H9 (cell line): Measurements from ENCODE around the gene ANKRD53. TPM values are rescaled to one million over a fixed set of nuclear protein-coding genes. Genes with fewer than 3 reads are reported as not detected.
A peak's percentile ranks its signal among the peaks of the same experiment; 100 is the strongest.

ENCODE experiments used
- DNase-seq: peaks from one replicate; pipeline ENCODE4 v3.0.0-alpha.2; 2017
- H2AFZ ChIP-seq: one replicate; pipeline ENCODE4 v1.6.1; 2013; ENCODE audit warnings: mild to moderate bottlenecking, low read length, control low read depth, moderate library complexity
- H2AK5ac ChIP-seq: 2 replicates; pipeline ENCODE4 v1.6.1; 2013; ENCODE audit warnings: low read length, control low read depth, mixed read lengths; ENCODE audit not compliant: insufficient read length
- H2BK120ac ChIP-seq: one replicate; pipeline ENCODE4 v1.6.1; 2013; ENCODE audit warnings: low read depth, mild to moderate bottlenecking, low read length, control low read depth, inconsistent platforms; ENCODE audit not compliant: poor library complexity, severe bottlenecking
- H2BK12ac ChIP-seq: 2 replicates; pipeline ENCODE4 v1.6.1; 2013; ENCODE audit warnings: low read length, control low read depth, mixed read lengths, low read depth; ENCODE audit not compliant: insufficient read length
- H2BK15ac ChIP-seq: 2 replicates; pipeline ENCODE4 v1.6.1; 2013; ENCODE audit warnings: low read depth, low read length, control low read depth
- H2BK20ac ChIP-seq: one replicate; pipeline ENCODE4 v1.6.1; 2013; ENCODE audit warnings: low read depth, mild to moderate bottlenecking, low read length, control low read depth, inconsistent platforms; ENCODE audit not compliant: poor library complexity, severe bottlenecking
- H2BK5ac ChIP-seq: 2 replicates; pipeline ENCODE4 v1.6.1; 2013; ENCODE audit warnings: low read length, control low read depth, mixed read lengths; ENCODE audit not compliant: insufficient read length
- H3K14ac ChIP-seq: 2 replicates; pipeline ENCODE4 v1.6.1; 2013; ENCODE audit warnings: low read length, control low read depth; ENCODE audit not compliant: insufficient read depth
- H3K18ac ChIP-seq: 2 replicates; pipeline ENCODE4 v1.6.1; 2013; ENCODE audit warnings: low read depth, mild to moderate bottlenecking, mixed read lengths, low read length, control low read depth; ENCODE audit not compliant: insufficient read length
- H3K23ac ChIP-seq: 2 replicates; pipeline ENCODE4 v1.6.1; 2013; ENCODE audit warnings: low read length, control low read depth, mixed read lengths, low read depth; ENCODE audit not compliant: insufficient read length
- H3K23me2 ChIP-seq: 2 replicates; pipeline ENCODE4 v1.6.1; 2013; ENCODE audit warnings: low read depth, mild to moderate bottlenecking, mixed read lengths, low read length, control low read depth; ENCODE audit not compliant: insufficient read length, poor library complexity, severe bottlenecking
- H3K27ac ChIP-seq: 2 replicates; pipeline ENCODE4 v1.5.1; 2013; ENCODE audit warnings: low read length, control low read depth, mixed read lengths, low read depth; ENCODE audit not compliant: insufficient read length
- H3K27me3 ChIP-seq: 2 replicates; pipeline ENCODE4 v1.6.1; 2013; ENCODE audit warnings: low read length, control low read depth, inconsistent platforms; ENCODE audit not compliant: insufficient read depth
- H3K4ac ChIP-seq: 2 replicates; pipeline ENCODE4 v1.6.1; 2013; ENCODE audit warnings: low read depth, mild to moderate bottlenecking, control low read depth, inconsistent platforms, low read length, moderate library complexity
- H3K4me1 ChIP-seq: 2 replicates; pipeline ENCODE4 v1.6.1; 2013; ENCODE audit warnings: low read length, control low read depth, inconsistent platforms; ENCODE audit not compliant: insufficient read depth
- H3K4me2 ChIP-seq: 2 replicates; pipeline ENCODE4 v1.6.1; 2013; ENCODE audit warnings: low read length, control low read depth, mixed read lengths; ENCODE audit not compliant: insufficient read length, insufficient read depth
- H3K56ac ChIP-seq: 2 replicates; pipeline ENCODE4 v1.6.1; 2013; ENCODE audit warnings: low read depth, mild to moderate bottlenecking, mixed read lengths, low read length, control low read depth; ENCODE audit not compliant: insufficient read length
- H3K79me1 ChIP-seq: 2 replicates; pipeline ENCODE4 v1.6.1; 2013; ENCODE audit warnings: low read depth, mild to moderate bottlenecking, moderate library complexity, low read length, control low read depth, inconsistent platforms; ENCODE audit not compliant: insufficient read depth, poor library complexity, severe bottlenecking
- H3K79me2 ChIP-seq: 2 replicates; pipeline ENCODE4 v1.6.1; 2013; ENCODE audit warnings: low read length, control low read depth, inconsistent platforms; ENCODE audit not compliant: insufficient read depth
- H3K9ac ChIP-seq: 2 replicates; pipeline ENCODE4 v1.6.1; 2013; ENCODE audit warnings: low read length, control low read depth, mixed read lengths; ENCODE audit not compliant: insufficient read length; ENCODE audit errors: extremely low read depth
- H3K9me3 ChIP-seq: one replicate; pipeline ENCODE4 v1.6.1; 2013; ENCODE audit warnings: low read depth, low read length, inconsistent platforms; ENCODE audit not compliant: control insufficient read depth
- H3T11ph ChIP-seq: one replicate; pipeline ENCODE4 v1.6.1; 2013; ENCODE audit warnings: mild to moderate bottlenecking, low read length, control low read depth, inconsistent platforms
- H4K20me1 ChIP-seq: one replicate; pipeline ENCODE4 v1.6.1; 2013; ENCODE audit not compliant: control insufficient read depth, insufficient read length, insufficient read depth
- H4K5ac ChIP-seq: 2 replicates; pipeline ENCODE4 v1.6.1; 2013; ENCODE audit warnings: low read depth, mild to moderate bottlenecking, mixed read lengths, low read length, control low read depth; ENCODE audit not compliant: insufficient read length
- H4K8ac ChIP-seq: replicated peaks from 2 replicates; pipeline ENCODE4 v1.6.1; 2013; ENCODE audit warnings: low read length, control low read depth, mixed read lengths, low read depth; ENCODE audit not compliant: insufficient read length
- H4K91ac ChIP-seq: 2 replicates; pipeline ENCODE4 v1.6.1; 2013; ENCODE audit warnings: low read depth, mild to moderate bottlenecking, moderate library complexity, mixed read lengths, low read length, control low read depth; ENCODE audit not compliant: insufficient read length
- H3K27ac Mint-ChIP-seq, 3 experiments: 2 replicates in 2 of 3; 3 replicates in 1 of 3; pipeline ENCODE4 v1.8.0; 2020 to 2021; ENCODE audit warnings: mixed read lengths in 3 of 3, mild to moderate bottlenecking in 1 of 3, moderate library complexity in 1 of 3
- H3K27me3 Mint-ChIP-seq: 2 replicates; pipeline ENCODE4 v1.8.0; 2021; ENCODE audit warnings: low read depth, mild to moderate bottlenecking, moderate library complexity, mixed read lengths
- H3K36me3 Mint-ChIP-seq, 3 experiments: 2 replicates in 2 of 3; 3 replicates in 1 of 3; pipeline ENCODE4 v1.8.0; 2020 to 2021; ENCODE audit warnings: low read depth in 3 of 3, mixed read lengths in 3 of 3; ENCODE audit not compliant: insufficient read depth in 1 of 3
- H3K4me1 Mint-ChIP-seq, 2 experiments: 2 replicates each; pipeline ENCODE4 v1.8.0; 2020; ENCODE audit warnings: mixed read lengths in 2 of 2
- H3K4me3 Mint-ChIP-seq, 2 experiments: 2 replicates in 1 of 2; 3 replicates in 1 of 2; pipeline ENCODE4 v1.8.0; 2020 to 2021; ENCODE audit warnings: mild to moderate bottlenecking in 2 of 2, mixed read lengths in 2 of 2, moderate library complexity in 1 of 2
- H3K9me3 Mint-ChIP-seq, 2 experiments: 2 replicates in 1 of 2; 3 replicates in 1 of 2; pipeline ENCODE4 v1.8.0; 2020; ENCODE audit warnings: mild to moderate bottlenecking in 2 of 2, mixed read lengths in 2 of 2, moderate library complexity in 1 of 2
- WGBS: extraction: QIAGEN DNeasy Blood & Tissue Kit; methylation state at CpG from one replicate; pipeline ENCODE4 v1.1.7; 2013; ENCODE audit warnings: missing lambda C conversion rate, low lambda C conversion rate, mixed read lengths; ENCODE audit not compliant: insufficient read length; ENCODE audit errors: extremely low coverage; 5-methylcytosine and 5-hydroxymethylcytosine counted together
- total RNA-seq: library from RNA; stranded (reverse); gene quantifications from 2 replicates; pipeline ENCODE4 v1.2.1, GENCODE V29; 2021
- TF ChIP-seq, protein P1 (sequence below): fragments of 200-600 bp; sonication (generic); conservative IDR thresholded peaks from 3 replicates; pipeline ENCODE4 v1.8.0; 2021; ENCODE audit warnings: antibody characterized with exemption, mild to moderate bottlenecking

ANKRD53 gene
- total RNA-seq, 1 experiment from 2014 or later: 0.28 TPM

DNA sequence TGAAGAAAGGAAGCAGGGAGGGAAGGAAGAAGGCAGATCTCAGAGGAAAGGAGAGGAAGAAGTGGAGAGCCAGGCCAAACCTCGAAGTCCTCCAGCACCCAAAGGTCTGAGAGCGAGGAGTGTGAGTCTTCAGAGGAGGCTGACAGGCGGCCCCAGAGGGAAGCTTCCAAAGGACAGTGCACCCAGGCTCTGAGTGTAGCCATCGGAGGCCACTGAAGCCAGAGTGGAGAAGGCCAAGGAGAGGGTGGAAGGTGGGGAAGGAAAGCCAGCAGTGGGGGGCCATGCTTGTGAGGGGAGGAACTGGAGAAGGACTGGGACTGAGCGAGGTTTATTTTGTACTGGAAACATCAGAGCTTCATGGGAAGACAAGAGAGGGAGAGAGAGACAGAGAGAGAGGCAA lies 36.7 kb upstream of the ANKRD53 start:
- peaks cover 9% of the 10 kb centered on the region; the same call in 1 of the 2 replicates for H3K27me3 ChIP-seq

More for the DNA sequence above, 36.7 kb upstream of the ANKRD53 start:
- Histone ChIP-seq H2BK120ac (no peak overlapping the region), H2AK5ac (no peak overlapping the region), H3K56ac (no peak overlapping the region), H2BK5ac (no peak overlapping the region), H3K23me2 (peaks cover 4% of the 10 kb centered on the region), H2BK15ac (no peak overlapping the region), H3K18ac (no peak overlapping the region), H3K9ac (no peak overlapping the region), H3K23ac (no peak overlapping the region), H4K91ac (no peak overlapping the region), H3K9me3 (no peaks in the 10 kb centered on the region), H3K27ac (no peak overlapping the region), H3K79me2 (no peaks in the 10 kb centered on the region), H3K4ac (no peak overlapping the region), H3K14ac (no peak overlapping the region), H4K8ac (no peak overlapping the region), H2BK20ac (no peak overlapping the region), H3K4me1 (peaks cover 7% of the 10 kb centered on the region; the same call in 1 of the 2 replicates), H2AFZ (no peak overlapping the region), H4K5ac (no peak overlapping the region), H3K79me1 (no peaks in the 10 kb centered on the region), H3K4me2 (no peak overlapping the region), H4K20me1 (no peaks in the 10 kb centered on the region), H3T11ph (no peak overlapping the region), H2BK12ac (no peak overlapping the region)
- Mint-ChIP-seq H3K36me3 (no peaks in the 10 kb centered on the region; a peak in 1 of 7 replicates), H3K27ac (no peak overlapping the region; a peak in 1 of 7 replicates), H3K27me3 (peaks cover 85% of the 10 kb centered on the region), H3K4me3 (no peak overlapping the region), H3K9me3 (no peaks in the 10 kb centered on the region; a peak in 1 of 5 replicates), H3K4me1 (peaks cover 37 to 55% of the 10 kb centered on the region in 2 experiments)
- DNase-seq: peak; percentile 19
- WGBS: no CpG with 5 or more reads among the region's 5 CpGs
- TF ChIP-seq, protein P1, sequence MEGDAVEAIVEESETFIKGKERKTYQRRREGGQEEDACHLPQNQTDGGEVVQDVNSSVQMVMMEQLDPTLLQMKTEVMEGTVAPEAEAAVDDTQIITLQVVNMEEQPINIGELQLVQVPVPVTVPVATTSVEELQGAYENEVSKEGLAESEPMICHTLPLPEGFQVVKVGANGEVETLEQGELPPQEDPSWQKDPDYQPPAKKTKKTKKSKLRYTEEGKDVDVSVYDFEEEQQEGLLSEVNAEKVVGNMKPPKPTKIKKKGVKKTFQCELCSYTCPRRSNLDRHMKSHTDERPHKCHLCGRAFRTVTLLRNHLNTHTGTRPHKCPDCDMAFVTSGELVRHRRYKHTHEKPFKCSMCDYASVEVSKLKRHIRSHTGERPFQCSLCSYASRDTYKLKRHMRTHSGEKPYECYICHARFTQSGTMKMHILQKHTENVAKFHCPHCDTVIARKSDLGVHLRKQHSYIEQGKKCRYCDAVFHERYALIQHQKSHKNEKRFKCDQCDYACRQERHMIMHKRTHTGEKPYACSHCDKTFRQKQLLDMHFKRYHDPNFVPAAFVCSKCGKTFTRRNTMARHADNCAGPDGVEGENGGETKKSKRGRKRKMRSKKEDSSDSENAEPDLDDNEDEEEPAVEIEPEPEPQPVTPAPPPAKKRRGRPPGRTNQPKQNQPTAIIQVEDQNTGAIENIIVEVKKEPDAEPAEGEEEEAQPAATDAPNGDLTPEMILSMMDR: no peak
